GM18526 (cell line): ENCODE data around the gene PRR5L.

Source experiments
- POLR2A ChIP-seq: IDR thresholded peaks from 3 replicates; pipeline ENCODE4 v1.6.1; 2011; ENCODE audit not compliant: insufficient read length; ENCODE audit errors: extremely low read depth

Gene PRR5L

DNA sequence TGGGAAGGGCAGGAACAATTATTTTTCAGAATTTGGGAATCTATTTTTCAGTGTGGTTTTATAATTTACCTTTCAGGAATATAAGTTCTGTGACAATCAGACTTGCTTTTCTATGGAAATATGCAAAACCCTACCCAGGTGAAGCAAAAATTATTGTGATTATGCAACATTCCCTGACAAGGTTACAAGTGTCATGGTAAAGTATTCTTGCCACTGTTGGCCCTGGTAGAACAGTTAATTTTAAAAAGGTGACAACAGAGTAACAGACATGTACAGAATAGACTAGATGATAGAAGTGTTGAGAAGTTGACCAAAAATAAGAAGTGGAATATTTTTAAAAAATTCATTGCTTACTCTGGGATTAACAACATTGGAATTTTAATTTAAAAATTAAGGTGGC lies 184.7 kb downstream of the PRR5L start:
- no peak for TF ChIP-seq POLR2A

DNA sequence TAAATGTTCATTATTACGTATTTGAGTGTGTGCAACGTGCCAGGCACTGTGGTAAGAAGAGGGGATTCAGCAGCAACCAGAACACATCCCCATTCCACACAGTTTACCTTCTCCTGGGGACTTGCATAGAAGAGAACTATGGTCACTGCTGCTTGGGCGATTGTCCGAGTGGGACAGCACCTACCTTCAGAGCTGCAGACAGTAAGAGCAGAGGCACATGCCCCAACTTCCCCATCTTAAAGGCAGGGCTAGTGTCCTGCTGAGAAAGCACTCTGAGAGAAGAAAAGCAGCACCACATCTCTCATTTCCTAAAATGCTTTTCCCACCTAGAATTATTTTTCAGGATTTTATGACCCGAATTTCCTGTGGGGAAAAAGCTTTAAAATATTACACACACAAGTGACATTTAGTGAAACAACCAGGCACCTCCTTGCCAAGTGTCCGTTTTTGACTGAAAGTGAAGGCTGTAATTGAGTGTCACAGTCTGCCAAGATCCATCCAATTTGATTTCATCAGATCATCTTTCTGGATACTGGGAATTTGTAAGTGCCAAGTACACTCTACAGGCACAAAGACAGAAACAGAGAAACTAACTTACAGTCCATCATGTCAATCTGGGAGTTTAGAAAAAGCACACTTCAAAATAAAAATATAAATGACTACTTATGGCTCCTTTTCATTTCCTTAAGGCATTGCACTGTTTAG lies 189.4 kb downstream of the PRR5L start:
- TF ChIP-seq POLR2A: no peak

DNA sequence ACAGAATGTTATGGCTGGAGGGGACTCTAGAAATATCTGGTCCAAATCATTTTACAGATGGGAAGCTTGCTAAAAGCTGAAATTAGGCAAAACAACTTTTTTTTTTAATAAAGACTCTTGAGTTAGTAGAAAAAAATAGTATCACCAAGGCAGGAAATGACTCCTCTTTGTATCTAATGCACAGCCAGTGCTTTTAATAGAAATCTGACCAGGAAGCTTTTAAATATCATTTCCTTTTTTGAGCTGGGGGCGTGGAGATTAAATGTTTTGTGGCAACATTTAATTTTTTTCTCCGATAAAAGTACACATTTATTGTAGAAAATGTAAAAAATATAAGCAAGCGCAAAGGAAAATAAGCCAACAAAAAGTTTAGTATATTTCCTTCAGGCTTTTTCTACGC lies 191.5 kb downstream of the PRR5L start:
- TF ChIP-seq POLR2A: no peak

DNA sequence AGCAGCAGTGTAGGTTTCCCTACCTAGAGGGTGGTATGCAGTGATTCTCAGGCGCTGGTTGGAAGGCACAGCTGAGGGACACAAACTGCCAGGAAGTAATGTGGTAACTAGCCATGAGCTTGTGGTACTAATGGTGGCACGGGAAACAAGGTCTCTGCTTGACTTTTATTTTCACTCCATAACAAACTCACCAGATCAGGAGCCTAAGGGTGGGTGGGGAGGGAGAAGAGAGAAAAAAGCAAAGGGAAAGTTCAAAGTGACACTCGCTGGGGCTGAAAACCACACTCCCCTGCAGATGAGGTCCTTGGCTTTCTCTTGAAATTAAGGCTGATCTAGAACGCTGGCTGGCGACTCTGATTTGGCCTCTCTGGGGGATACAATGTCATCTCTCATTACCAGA lies 192.0 kb downstream of the PRR5L start:
- TF ChIP-seq POLR2A: no peak

DNA sequence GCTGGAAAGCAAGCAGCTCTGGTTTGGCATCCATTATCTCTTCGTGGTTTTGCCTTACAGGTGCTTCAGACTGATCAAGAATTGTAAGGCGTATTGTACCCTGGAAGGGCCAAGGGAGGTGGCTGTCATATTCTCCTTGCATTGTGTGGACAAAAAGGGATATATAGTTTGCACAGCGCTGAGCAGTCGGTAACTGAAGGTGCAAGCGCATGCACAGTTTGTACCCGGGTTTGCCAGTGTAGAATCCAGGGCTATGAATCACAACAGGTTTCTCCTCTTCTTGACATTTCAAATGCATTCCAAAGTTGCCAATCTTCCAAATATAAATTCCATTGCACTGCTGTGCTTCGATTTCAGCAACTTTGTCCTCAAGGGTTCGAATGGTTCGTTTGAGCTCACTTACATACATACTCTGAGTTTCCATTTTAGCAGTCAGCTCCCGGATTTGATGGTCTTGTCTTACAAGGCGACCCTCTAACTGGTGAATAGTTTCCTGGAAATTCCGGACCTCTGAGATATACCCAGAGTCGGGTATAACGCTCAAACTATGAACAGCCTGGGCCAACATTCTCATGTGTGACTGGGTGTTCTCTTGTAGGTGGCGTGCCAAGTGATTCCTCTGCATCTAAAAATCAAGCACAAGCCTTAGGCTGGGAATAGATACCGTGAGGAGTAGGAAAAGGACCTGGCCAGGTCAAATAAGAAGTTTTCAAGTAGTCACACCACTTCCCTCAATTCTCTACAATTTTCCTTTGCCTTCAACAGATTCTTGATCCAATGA lies 194.1 kb downstream of the PRR5L start:
- TF ChIP-seq POLR2A: no peak

DNA sequence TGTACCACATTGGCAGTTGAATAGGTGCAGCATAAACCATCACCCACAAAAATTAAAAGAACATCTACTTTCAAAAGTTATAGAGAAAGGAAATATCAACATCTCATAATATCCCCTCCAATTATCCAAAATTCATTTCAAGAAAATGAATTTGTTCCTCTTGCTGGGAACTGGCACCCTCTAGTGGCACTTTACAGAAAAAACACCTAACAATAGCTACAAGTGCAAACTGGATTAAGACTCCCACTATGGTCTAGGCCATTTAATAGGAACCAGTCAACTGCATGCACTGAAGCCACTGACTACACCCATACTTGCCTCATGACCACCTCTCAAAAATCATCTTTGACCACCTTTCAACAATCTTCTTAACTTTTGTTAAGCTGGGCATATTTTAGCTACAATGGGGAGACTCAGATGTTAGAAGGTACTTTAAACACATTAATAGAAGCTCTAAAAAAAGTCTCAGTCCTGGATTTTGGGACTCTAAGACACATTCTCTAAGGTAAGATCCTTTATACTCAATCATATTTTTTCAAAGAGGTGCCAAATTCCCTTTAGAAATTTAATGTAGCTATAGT lies 196.7 kb downstream of the PRR5L start:
- no peak for TF ChIP-seq POLR2A

DNA sequence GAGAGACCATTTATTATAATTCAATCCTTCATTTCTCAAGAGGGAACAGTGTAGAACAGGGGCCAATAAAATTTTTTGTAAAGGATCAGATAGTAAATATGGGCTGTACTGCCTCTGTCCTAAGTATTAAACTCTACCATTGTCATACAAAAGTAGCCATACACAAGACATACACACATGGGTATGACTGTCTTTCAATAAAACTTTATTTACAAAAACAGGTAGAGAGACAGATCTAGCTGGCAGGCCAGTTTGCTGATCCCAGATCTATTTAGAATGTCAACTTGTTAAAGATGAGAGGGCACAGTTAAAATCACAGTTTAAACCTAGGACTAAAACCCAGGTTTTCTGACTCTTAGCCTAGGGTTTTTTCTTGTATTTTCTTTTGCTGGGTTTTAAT lies 197.2 kb downstream of the PRR5L start:
- TF ChIP-seq POLR2A: no peak

DNA sequence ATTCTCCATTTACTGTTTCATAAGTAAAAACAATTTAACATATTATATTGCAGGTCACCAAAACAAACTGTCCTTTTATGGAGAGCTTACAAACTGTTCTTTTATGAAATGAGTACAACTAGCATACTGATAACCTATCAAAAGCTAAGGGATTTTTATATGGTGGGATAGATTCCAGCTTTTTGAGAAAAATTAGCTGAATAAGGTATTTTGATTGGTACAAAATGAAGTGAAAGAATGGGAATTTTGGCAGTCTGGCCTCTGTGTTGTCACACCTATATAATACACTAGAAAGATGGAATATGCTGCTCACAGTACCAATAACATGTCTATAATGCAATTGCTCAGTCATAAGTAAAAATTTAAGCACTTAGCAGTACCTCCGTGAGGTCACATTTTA lies 202.6 kb downstream of the PRR5L start:
- no peak for TF ChIP-seq POLR2A

DNA sequence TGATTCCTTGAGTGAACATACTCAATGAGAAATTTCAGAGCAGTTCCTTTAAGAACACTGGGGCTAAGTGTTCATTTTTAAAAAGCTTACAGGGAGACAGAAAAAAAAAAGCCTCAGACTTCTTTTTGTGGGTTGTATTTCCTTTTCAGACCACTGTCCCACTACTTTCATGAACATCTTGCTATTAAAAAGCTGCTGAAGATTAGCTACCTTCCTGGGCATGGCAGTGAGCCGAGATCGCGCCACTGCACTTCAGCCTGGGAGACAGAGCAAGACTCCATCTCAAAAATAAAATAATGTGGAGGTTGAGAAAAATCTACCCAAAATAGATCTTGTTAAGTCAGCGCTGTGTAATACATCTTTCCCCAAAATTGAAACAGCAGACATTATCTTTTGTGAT lies 203.2 kb downstream of the PRR5L start:
- no peak for TF ChIP-seq POLR2A

DNA sequence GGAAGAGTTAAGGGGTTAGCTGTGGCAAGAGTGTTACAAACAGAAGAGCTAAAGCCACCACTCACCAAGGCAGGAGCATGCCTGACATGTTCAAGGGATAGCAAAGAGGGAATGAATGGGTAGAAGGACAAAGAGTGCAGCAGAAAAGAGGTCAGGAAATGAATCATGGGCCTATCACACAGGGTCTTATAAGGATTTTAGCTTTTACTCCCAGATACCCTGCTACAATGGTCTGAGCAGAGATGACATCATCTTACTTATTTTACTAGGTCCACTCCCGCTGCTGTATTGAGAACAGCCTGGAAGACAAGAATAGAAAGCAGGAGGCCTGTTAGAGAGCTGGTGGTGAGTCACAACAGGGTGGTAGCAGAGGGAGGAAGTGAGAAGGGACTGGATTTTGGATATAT lies 204.2 kb downstream of the PRR5L start:
- TF ChIP-seq POLR2A: no peak

DNA sequence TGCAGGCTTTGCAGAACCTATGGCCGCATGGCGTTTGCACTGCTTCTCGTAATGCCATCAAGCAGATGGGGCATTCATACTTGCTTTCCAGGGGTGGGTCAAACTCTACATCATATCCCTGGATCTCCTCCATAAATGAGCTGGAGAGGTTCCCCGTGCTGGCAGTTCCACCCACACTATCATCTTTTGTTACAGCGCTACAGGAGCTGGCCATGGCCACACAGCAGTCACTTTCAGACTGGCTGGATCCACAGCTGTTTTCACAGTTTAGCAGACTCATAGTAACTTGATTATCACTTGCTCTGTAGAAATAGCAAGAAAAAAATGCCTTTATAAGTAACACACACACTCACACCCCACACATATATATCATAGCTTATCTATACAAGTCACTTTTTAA lies 205.1 kb downstream of the PRR5L start:
- TF ChIP-seq POLR2A: no peak

DNA sequence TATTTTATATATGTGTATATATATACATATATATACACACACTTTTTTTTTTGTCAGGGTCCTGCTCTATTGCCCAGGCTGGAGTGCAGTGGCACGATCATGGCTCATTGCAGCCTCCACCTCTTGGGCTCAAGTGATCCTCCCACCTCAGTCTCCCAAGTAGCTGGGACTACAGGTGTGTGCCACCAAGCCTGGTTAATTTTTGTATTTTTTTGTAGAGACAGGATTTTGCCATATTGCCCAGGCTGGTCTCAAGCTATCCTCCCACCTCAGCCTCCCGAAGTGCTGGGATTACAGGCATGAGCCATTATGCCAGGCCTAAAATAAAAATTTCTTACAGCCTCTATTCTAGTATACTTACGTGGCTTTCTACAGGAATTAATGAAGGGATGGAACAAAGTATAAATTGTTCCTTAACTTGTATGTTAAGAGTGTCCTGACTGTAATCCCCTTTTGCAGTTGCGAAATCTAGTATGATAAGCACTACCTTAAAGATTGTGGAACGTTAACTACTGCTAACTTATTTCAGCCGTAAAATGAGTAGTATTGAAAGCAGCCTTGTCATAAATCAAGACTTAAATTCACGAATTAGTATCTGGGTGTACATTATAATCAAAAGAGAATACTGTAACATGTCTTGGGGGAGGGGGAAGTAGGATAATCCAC lies 211.9 kb downstream of the PRR5L start:
- TF ChIP-seq POLR2A: no peak

DNA sequence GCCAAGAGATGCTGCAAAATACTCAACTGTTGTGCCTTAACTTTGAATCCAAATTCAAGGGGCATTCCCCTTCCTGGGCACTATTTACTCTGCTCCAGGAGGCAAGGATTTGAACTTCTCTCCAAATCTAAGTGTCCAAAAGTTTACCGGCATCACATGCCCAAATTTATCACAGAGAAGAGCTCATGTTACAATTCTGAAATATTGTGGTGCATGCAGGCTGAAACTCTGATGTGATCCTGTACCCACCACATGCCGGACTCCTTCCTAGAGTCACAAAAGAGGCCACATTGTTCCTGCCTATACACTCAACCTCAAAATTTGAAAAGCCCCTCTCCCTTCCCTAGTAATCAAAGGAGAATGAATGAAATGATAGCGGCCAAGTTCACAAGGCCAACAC lies 212.7 kb downstream of the PRR5L start:
- TF ChIP-seq POLR2A: no peak

DNA sequence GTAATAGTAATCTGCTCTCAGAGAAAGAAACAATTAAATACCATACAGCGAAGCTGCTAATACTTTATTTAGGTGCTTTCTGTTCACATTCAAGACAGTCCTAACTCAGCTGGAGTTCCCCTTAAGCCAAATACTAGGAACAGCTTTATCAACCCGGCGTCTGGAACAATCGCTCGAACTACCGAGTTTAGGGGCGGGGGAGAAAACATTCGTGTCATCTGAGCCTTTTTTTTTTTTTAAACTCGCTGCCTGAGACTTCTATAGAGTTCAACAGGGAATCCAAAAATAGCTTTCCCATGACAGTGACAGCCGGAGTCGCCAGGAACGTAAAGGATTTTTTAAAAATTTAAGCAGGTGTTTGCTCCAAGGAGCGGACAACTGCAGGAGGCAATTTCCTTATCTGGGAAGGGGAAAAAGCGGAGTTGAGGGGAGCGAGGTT lies 213.1 kb downstream of the PRR5L start:
- TF ChIP-seq POLR2A: no peak

DNA sequence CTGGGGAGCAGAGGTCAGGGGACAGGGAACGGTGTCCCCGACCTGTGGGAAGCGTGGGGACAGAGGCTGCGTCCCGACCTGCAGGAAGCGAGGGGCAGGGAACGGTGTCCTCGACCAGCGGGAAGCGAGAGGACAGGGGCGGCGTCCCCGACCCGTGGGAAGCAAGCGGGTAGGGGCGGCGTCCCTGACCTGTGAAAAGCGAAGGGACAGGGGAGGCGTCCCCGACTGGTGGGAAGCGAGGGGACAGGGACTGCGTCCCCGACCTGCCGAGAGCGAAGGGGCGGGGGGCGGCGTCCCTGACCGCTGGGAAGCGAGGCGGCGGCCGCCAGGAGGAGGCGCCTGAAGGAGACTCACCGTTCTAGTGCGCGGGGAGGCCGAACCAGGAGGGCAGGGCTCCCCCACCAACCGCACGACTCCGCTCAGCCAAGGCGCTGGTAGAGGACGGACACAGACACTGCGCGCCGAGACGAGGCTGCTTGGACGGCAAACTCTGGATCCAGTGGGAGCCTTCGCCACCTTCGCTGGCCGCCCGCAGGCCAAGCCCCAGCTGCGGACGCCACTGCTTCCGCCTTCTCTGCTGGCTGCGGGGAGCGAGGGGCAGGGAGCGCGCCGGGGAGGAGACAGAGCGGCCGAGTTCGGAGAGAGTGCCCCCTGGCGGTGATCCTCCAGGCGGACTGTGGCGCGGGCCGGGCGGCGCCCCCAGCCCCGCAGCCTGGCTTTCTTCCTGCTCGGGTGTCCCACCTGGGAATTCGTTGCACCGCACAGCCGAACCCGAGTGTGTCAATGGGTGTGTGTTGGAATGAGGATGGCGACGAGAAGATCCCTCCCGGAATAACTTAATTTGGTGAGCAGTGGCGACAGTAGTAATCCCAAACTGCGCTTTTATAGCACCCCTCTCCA lies 213.9 kb downstream of the PRR5L start, which contains the start of gene TRAF6:
Gene TRAF6 (minus strand): TSS at position 579 of the 900 bp plus-strand sequence. CDS start 8,757 bp downstream, outside the sequence.
- peak; percentile 93 for TF ChIP-seq POLR2A

DNA sequence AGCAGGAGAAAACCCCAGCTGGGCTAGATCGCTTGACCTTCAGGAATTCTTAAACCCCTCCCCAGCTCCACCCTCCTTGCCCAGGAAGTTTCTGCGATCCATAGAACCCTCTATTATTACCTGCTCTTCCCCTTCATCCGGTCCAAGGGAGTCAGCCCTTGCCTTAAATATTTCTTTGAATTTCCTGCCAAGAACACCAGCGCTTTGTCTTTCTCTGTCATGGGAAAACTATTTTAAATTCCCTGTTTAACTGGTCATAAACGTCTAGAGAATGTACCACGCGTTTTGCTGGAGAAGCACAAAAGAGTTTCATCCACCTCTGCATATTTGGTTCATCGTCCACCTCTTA lies 214.5 kb downstream of the PRR5L start:
- TF ChIP-seq POLR2A: no peak
